Measurements from ENCODE around the gene PLA2G4D.

- no peak for TF ChIP-seq CTCF (IDR thresholded peaks at IDR 0.05)
- no peak for TF ChIP-seq SIN3A (IDR thresholded peaks at IDR 0.05; ENCODE audit: borderline replicate concordance, low read depth, low read length)
- no peak for TF ChIP-seq USF1 (IDR thresholded peaks at IDR 0.05; ENCODE audit: borderline replicate concordance, low read depth)
- TF ChIP-seq RAD21 (IDR thresholded peaks at IDR 0.05; ENCODE audit: low read length), result no peak
- TF ChIP-seq REST (IDR thresholded peaks at IDR 0.05; ENCODE audit: low read depth, low read length), result no peak
- TF ChIP-seq TCF12 (IDR thresholded peaks at IDR 0.05), result no peak
Measured at GRCh38 chr15:42057799-42058646, 36.3 kb downstream of the PLA2G4D start.

All from SK-N-SH (cell line).